Activated gamma-delta T cell treated with anti-CD3 and anti-CD28 coated beads, Interleukin-2, amount 50 U/mL, for 16 hours (primary cell): ENCODE measurements around the gene GBP1.
"Not testable (repeated sequence)": the region's sequence is repeated elsewhere in the genome, so short reads cannot be mapped to it uniquely, and the experiment has no call there.

Experiments used
- DNase-seq: peaks from one replicate; pipeline ENCODE4 v3.0.0-alpha.2; 2020; ENCODE audit warnings: low read depth

Gene GBP1, protein sequence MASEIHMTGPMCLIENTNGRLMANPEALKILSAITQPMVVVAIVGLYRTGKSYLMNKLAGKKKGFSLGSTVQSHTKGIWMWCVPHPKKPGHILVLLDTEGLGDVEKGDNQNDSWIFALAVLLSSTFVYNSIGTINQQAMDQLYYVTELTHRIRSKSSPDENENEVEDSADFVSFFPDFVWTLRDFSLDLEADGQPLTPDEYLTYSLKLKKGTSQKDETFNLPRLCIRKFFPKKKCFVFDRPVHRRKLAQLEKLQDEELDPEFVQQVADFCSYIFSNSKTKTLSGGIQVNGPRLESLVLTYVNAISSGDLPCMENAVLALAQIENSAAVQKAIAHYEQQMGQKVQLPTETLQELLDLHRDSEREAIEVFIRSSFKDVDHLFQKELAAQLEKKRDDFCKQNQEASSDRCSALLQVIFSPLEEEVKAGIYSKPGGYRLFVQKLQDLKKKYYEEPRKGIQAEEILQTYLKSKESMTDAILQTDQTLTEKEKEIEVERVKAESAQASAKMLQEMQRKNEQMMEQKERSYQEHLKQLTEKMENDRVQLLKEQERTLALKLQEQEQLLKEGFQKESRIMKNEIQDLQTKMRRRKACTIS

DNA sequence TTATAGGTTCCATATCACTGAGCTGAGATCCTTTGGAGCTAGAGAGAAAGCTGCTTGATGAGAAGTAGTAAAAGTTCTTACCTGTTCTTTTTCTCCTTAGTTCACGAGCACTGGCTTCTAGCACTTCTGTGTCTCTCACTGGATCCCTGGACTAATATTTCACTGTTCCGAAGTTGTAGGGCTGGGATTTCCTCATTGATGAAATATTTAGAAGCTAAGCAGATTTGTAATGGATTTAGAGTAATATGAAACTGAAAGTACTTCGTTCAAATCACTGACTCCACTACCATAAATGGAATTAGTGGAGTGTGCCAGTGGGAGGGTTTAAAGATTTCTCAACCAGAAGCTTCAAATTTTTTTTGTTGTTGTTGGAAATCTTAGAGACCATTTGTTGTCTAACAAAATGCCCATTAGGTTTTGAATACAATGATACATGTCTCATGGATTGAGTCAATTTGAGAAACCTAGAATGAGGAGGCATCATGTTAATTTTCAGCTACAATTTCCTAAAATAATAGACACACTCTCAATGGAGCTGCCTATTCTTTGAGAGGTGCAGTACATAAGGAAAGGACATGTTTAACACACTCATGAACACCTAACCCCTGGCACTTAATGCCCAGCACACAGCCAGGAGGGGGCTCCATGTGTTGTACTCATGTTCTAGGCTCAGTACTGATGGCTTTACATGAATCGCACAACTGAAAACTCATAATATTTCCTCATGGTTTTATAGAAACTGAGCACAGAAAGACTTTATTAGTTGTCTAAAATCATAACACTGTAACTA is at the start of gene GBP1:
TSS of gene GBP1 (minus strand) at position 130 of the 790 bp plus-strand sequence. CDS start 1,974 bp downstream, outside the sequence.
- DNase-seq: no peak

DNA sequence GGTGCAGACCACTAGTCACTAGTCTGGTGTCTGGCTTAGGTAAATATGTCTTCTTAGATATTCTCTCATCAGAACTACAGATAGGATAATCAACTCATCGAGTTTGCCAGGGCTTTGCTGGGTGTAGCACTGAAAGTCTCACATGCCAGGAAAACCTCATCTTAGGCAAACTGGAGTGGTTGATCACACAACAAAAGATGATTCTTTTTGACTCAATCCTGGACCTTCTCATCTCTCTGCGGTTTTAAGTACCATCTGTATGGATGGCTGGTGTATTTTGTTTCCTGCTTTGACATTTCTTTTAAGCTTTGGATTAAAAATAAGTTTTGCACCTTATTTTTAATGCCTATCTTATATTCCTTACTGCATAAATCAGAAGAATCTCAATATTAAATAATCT is 49.7 kb upstream of the GBP1 start:
- no peak for DNase-seq

DNA sequence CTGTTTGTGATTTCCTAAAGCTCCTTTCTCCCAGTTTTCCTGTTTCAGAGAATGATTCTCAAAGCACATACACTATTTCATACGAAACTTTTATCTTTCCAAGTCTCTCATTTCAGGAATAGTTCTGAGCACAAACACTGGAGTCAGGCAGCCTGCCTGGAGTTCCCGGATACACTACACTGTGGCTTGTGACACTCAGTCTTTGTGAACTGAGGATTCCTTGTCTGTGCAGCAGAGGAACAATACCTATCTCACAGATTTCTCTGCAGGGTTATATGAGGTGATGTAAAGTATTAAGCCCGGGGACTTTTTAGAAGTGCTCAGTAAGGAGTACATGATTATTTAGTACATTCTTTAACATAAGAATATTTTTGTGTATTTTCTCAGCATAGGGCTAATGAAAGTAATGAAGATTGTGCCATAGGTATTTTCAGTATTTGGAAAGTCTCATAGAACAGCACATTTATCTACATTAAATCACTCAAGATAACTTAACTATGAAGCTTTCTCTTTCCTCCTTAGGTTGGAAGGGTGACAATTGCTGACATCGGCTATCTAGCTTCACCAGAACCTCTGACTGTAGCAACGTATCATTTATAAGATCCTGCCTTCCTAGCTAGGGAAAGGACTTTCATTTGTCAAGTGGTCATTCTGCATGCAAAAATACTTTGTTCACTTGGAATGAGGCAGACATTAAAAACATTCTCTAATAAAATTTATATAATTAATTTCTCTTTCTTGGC is 48.0 kb upstream of the GBP1 start:
- DNase-seq: no peak

DNA sequence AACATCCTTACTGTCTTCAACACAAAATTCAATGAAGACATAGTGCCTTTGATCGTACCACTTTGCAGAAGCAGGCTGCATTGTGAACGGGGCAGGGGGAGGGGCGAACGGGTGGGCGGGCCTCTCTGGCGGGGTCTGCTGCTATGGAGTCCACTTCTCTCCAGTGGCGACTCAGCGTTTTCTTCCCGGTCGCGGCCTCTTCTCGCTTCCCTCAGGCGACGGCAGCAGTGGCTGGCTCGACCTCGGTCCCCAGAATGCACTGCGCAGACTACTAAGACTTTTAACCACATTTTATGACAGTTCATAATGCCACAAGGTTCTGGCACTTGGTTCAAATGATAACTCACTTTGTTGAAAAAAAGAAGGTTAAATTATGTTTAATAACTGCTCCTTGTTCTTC is 39.7 kb upstream of the GBP1 start:
- DNase-seq: no peak

DNA sequence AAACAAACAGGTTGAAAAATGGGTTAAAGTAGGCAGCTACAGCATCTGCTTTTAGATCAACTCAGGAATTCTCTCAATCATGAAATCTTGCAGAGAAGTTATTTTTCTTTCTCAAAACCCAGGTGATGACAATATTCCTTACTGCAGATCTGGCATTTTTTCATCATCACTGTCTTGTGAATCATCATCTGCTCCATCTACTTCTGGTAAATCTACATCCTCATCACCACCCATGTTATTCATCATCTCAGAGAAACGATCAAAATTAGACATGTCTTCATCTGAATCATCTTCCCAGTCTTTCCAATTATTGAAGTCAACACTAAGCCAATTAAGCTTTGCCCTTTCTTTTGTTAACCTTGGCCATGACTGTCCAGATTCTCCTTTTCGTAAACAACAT is 39.1 kb upstream of the GBP1 start:
- no peak for DNase-seq

DNA sequence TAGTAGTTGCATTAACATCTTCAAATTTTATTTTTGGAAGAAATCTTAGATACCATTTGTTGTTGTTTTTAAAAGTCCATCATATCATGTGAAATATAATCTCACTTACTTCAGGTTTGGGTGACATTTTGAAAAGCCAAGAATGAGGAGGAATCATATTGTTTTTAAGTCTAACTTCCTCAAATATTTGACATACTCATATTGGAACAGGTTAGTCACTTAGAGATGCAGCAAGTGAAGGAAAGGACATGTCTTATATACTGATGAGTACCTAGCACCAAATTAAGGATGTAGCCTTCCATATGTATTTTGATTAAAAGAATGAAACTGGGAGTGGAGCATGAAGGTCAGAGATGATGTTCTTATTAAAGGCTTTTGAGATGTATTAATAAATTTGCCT is 37.0 kb upstream of the GBP1 start:
- DNase-seq: no peak

DNA sequence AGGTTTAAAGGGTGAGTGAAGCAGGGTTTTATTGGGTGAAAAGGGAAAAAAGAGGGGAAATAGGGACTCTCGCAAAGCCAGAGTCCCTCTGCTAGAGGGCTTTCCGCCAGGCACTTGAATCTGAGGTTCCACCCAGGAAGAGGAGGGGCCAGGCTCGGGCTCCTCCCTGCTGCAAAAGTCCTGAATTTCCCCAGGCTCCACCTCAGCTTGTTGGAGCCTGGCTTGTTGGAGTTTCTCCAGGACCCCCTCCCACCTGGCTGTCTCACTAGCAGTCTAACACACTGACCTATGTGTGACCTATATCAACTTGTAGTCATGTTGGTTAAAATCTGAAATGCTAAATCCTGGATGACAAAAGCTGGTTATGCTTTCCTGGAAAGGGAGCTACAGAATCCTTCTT is 35.4 kb upstream of the GBP1 start:
- DNase-seq: no peak

DNA sequence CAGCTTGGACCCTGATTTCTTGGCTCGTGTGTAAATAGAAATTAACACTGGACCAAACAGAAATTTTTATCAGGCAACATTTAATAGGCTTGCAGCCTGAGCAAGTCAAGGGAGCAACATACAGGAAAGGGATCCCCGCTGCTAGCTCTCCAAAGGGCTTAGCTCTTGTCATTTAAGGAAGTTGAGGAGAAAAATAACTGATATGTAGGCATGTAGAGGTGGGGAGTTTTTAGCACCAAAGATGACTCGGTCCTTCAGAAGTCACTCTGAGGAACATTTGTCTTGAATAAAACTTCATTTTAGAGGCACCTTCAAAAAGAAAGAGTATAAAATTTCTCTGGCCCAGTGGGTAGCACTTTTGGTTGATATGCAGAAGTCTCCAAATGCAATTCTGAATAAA is 33.8 kb upstream of the GBP1 start:
- DNase-seq: no peak

DNA sequence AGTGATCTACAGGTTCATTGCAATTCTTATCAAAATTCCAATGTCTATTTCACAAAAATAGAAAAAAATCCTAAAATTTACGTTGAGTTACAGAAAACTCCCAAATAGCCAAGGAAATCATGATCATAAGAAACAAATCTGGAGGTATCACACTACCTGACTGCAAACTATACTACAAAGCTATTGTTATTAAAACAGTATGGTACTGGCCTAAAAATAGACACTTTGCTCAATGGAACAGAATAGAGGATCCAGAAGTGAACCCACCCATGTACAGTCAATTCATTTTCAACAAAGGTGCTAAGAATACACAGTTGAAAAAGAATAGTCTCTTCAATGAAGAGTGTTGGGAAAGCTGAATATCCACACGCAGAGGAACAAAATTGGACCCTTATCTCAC is 30.7 kb upstream of the GBP1 start:
- no peak for DNase-seq

DNA sequence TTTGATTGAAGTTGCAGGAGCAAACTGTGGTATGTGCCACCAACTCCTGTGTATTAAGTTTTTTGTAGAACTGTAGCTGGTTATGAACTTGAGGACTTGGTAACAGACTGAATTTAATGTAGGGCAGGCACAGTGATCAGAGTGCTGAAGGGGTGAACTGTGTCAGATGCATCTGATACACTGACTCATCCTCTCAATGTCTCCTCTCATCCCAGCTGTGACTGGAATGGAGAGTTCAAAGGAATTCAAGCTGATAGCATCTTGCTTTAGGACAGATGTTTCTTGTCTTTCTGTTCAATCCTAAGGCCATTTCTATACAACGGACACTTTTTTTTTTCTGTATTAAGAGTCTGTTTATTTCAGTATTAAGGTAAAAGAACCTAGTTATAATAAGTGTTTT is 25.0 kb upstream of the GBP1 start:
- no peak for DNase-seq

DNA sequence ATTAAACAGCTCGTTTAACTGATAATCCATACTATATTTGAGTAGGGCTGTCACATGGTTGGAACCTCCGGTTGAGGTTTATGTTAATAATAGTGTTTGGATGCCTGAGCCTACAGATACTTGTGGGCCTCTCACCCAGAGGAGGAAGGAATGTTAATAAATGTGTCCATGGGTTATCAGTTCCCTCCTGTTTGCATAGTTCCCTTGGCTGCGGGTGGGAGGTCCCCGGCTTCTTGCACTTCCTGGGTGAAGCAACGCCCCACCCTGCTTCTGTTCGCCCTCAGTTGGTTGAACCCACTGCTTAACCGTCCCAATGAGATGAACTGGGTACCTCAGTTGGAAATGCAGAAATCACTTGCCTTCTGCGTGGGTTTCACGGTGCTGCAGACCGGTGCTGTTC is 23.6 kb upstream of the GBP1 start:
- DNase-seq: no peak

DNA sequence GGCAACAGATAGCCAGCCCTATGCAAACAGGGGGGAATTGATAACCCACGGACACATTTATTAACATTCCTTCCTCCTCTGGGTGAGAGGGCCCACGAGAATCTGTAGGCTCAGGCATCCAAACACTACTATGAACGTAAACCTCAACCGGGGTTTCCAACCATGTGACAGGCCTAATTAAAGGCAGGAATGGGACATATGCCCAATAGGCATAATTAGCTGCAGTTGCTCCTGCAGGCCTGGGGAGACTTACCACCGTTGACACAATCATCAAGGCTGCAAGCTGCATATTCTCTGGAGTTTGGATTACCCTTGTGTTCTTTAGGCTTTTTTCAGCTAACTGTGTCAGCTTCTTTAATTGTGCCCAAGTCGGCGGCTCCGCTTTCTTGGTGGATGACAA is 22.2 kb upstream of the GBP1 start:
- DNase-seq: no peak

DNA sequence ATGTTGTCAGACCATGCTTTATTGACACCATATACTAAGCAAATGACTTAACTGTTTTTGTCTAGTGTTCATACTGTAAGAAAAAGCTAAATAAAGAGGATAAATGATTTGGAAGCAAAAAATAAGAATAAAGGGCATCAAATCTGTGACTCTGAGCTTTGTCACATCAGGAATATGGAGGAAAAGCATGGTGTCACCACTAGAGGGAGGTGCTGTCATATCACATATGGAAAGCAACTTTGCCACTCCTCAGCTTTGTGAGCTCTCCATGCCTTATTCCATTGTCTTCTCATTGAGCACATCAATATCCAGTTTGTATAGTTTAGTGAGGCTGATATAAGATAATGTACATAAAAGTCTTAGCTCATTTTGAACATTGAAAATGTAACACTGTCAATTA is 20.8 kb upstream of the GBP1 start:
- DNase-seq: no peak

DNA sequence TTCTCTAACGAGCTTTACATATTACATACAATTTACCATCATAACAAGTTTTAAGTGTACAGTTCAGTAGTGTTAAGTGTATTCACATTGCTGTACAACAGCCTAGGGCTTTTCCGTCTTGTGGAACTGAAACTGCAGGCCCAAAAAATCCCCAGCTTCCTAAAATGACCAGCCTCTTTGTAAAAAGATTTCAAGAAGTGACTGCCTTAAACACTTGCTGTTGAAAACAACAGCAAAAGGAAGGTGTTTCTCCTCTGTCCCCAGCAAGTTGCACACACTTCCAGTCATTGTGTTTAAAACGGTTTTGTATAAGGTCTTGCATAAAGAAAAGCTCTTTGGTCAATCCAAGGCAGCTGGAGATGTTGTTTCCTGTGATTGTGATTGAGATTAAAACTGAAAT is 16.0 kb upstream of the GBP1 start:
- DNase-seq: no peak

DNA sequence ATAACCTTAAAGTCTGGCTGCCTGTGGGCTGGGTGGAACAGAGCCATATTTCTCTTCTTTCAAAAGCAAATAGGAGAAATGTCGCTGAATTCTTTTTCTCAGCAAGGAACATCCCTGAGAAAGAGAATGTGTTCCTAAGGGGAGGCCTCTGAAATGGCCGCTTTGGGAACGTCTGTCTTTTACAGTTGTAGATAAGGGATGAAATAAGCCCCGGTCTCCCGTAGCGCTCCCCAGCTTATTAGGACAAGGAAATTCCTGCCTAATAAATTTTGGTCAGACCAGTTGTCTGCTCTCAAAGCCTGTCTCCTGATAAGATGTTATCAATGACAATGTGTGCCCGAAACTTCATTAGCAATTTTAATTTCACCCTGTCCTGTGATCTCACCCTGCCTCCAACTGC is 15.1 kb upstream of the GBP1 start:
- DNase-seq: not testable (repeated sequence)

DNA sequence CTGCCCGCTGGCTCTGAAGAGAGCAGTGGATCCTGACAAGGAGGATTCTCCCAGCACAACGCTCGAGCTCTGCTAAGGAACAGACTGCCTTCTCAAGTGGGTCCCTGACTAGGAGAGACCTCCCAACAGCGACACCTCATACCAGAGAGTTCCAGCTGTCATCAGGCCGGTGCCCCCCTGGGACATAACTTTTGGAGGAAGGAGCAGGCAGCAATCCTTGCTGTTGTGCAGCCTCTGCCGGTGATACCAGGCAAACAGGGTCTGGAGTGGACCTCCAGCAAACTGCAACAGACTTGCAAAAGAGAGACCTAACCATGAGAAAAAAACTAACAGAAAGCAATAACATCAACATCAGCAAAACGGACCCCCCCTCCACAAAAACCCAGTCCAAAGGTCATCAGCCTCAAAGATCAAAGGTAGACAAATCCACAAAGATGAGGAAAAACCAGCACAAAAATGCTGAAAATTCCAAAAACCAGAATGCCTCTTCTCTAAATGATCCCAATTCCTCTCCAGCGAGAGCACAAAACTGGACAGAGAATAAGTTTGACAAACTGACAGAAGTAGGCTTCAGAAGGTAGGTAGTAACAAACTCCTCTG is 7.6 kb upstream of the GBP1 start:
- not testable (repeated sequence) for DNase-seq

DNA sequence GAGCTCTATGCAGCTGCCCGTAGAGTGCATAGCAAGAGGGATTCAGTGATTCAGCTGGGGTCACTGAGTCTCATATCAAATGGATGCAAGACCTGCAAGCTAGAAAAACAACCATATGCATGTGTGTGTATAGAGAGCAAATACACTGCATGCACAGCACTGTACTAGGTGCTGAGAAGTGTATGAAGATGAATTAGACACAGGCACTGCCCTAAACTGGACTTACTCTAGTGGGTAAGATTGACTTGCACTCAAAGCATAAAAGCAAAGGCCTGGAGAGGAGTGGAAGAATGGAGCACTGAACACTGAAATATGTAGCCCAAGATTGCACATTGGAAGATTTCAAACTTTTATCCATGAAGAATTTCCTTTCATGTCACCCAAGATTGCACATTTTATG is 5.5 kb upstream of the GBP1 start:
- no peak for DNase-seq

DNA sequence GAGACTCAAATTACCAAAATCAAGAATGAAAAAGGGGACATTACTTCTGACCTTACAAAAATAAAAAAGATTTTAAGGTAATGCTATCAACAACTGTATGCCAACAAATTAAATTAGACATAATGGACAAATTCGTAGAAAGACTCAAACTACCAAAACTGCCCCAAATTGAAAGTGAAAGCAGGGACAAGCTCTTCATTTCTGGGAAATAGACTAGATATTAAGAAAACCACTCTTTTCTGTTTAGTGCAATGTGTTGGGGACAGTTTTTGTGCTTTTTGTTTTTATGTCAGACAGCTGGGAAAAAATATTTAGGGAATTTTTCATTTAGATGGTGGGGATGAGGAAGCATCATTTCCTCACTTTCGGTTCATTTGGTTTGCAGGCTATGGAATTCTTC is 4.9 kb upstream of the GBP1 start:
- no peak for DNase-seq

DNA sequence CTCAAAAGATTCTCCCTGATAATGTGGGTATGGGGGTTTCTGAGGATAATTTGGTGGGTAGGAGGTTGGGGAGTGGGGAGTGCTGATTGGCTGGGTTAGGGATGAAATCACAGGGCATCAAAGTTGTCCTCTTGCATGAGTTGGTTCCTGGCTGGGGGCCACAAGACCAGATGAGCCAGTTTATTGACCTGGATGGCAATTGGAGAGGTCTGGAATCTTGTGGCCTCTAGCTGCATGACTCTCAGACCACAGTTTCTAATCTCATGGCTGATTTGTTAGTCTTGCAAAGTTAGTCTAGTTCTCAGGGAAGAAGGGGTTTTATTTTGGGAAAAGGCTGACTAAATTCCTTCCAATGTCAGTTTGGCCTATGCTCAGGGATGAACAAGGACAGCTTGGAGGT is 3.3 kb upstream of the GBP1 start:
- no peak for DNase-seq

DNA sequence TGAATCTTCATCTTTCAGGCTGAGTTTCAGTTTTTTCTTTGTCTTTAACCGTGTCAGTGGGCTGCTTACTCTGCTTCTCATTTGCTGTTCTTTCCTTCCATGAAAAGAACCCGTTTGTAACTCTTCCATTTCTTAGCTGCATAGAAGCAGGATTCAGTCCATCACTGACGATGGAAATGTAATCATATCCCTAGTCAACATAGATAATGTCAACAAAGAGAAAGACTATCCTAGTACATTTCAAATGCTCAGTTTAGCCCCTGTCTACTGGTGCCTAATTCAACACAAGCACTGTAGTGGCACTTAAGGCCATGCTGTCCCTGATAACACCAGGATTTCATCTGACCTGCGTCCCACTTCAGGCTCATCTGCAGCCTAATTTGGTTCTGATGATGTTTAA is 376 bp downstream of the GBP1 start:
- DNase-seq: no peak

DNA sequence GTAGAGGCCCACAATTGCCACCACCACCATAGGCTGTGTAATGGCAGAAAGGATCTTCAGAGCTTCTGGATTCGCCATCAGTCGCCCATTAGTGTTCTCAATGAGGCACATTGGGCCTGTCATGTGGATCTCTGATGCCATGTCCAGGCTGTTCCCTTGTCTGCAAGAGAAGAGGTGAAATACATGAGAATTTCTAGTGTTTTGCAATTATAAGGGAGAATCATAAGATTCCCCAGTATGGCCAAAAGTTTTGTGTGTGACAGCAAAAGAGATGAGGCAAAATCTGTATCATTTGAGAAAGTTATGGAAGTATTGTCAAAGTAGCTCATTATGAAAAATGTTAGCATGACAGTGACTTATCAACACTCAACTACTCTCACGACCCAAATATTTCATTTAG is 1.9 kb downstream of the GBP1 start:
- no peak for DNase-seq

DNA sequence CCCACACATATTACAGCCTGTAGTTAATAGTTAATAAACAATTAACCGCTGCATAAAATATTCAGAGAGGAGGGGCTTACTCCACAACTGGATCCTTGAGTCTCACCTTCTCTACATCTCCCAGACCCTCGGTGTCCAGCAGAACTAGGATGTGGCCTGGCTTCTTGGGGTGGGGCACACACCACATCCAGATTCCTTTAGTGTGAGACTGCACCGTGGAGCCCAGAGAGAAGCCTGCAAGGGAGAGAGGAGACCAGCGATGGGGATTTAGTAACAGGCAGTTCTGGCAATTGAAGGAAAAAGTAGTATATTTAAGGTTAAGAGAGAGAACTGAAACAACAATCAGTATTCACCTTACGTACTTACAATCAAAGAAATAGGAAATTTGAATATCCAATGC is 4.9 kb downstream of the GBP1 start:
- no peak for DNase-seq
